HG03175 (cell line): ENCODE measurements around the gene UBR4.

Experiments used
- ATAC-seq: cut with Tn5 transposase; IDR thresholded peaks from one replicate; pipeline ENCODE4 v1.9.1; 2021; ENCODE audit warnings: mild to moderate bottlenecking, moderate library complexity; ENCODE audit not compliant: unreplicated experiment

Gene UBR4

GRCh38 chr1:19059773-19060172, 150.3 kb downstream of the UBR4 start:
- no peak for ATAC-seq

- ATAC-seq: no peak
Observed at GRCh38 chr1:19058476-19058797, 151.6 kb downstream of the UBR4 start.

GRCh38 chr1:19057784-19058475, 152.1 kb downstream of the UBR4 start:
- no peak for ATAC-seq

- ATAC-seq: no peak
Observed at GRCh38 chr1:19057182-19057779, 152.8 kb downstream of the UBR4 start.

- no peak for ATAC-seq
Observed at GRCh38 chr1:19055701-19056100, 154.4 kb downstream of the UBR4 start.

GRCh38 chr1:19055001-19055400, 155.1 kb downstream of the UBR4 start:
- ATAC-seq: no peak

- no peak for ATAC-seq
Observed at GRCh38 chr1:19054216-19054615, 155.8 kb downstream of the UBR4 start.

GRCh38 chr1:19053486-19053885, 156.6 kb downstream of the UBR4 start:
- no peak for ATAC-seq

GRCh38 chr1:19049798-19050197, 160.3 kb downstream of the UBR4 start:
- no peak for ATAC-seq

GRCh38 chr1:19049128-19049768, 160.8 kb downstream of the UBR4 start:
- ATAC-seq: no peak

- no peak for ATAC-seq
Observed at GRCh38 chr1:19046972-19047731, 162.9 kb downstream of the UBR4 start.

GRCh38 chr1:19045898-19046880, 163.9 kb downstream of the UBR4 start:
- no peak for ATAC-seq

- ATAC-seq: no peak
Observed at GRCh38 chr1:19044975-19045831, 164.9 kb downstream of the UBR4 start.

GRCh38 chr1:19044471-19044870, 165.6 kb downstream of the UBR4 start:
- ATAC-seq: no peak

- ATAC-seq: no peak
Observed at GRCh38 chr1:19043579-19044443, 166.3 kb downstream of the UBR4 start.

- no peak for ATAC-seq
Observed at GRCh38 chr1:19042675-19043578, 167.1 kb downstream of the UBR4 start.

GRCh38 chr1:19040010-19040680, 169.9 kb downstream of the UBR4 start:
- ATAC-seq: no peak
